HG03520 (cell line): ENCODE results near the gene TM7SF3.
A peak's percentile ranks its signal among the peaks of the same experiment; 100 is the strongest.
"Not testable (repeated sequence)": the region's sequence is repeated elsewhere in the genome, so short reads cannot be mapped to it uniquely, and the experiment has no call there.

Experiments
- ATAC-seq: cut with Tn5 transposase; IDR thresholded peaks from one replicate; pipeline ENCODE4 v1.9.1; 2021; ENCODE audit warnings: mild to moderate bottlenecking, moderate library complexity; ENCODE audit not compliant: unreplicated experiment

TM7SF3 gene

GRCh38 chr12:26979733-26980132, 34.5 kb downstream of the TM7SF3 start:
- no peak for ATAC-seq

- no peak for ATAC-seq
These were observed 35.4 kb downstream of the TM7SF3 start for GRCh38 chr12:26978801-26979200.

- no peak for ATAC-seq
These were observed 37.5 kb downstream of the TM7SF3 start for GRCh38 chr12:26976687-26977086.

GRCh38 chr12:26971963-26972362, 42.2 kb downstream of the TM7SF3 start:
- ATAC-seq = peak; percentile 95

- ATAC-seq = no peak
These were observed 44.0 kb downstream of the TM7SF3 start for GRCh38 chr12:26970136-26970535.

GRCh38 chr12:26966842-26967241, 47.3 kb downstream of the TM7SF3 start:
- ATAC-seq = no peak

- ATAC-seq = no peak
These were observed 50.8 kb downstream of the TM7SF3 start for GRCh38 chr12:26963413-26963812.

- ATAC-seq = no peak
These were observed 52.4 kb downstream of the TM7SF3 start for GRCh38 chr12:26961803-26962202.

GRCh38 chr12:26961391-26961790, 52.8 kb downstream of the TM7SF3 start:
- ATAC-seq = not testable (repeated sequence)

- no peak for ATAC-seq
These were observed 60.2 kb downstream of the TM7SF3 start for GRCh38 chr12:26954027-26954426.

GRCh38 chr12:26953447-26953846, 60.7 kb downstream of the TM7SF3 start:
- ATAC-seq = no peak

- no peak for ATAC-seq
These were observed 65.9 kb downstream of the TM7SF3 start for GRCh38 chr12:26948309-26948708.

- ATAC-seq = no peak
These were observed 73.0 kb downstream of the TM7SF3 start for GRCh38 chr12:26941215-26941594.

- ATAC-seq = no peak
These were observed 73.5 kb downstream of the TM7SF3 start for GRCh38 chr12:26940516-26941214.

GRCh38 chr12:26939953-26940352, 74.2 kb downstream of the TM7SF3 start:
- ATAC-seq = no peak

GRCh38 chr12:26939192-26939832, 74.9 kb downstream of the TM7SF3 start:
- no peak for ATAC-seq

- ATAC-seq = no peak
These were observed 75.5 kb downstream of the TM7SF3 start for GRCh38 chr12:26938701-26939062.

- peak; percentile 86 for ATAC-seq
These were observed 76.1 kb downstream of the TM7SF3 start, which contains the start of the genes FGFR1OP2 and INTS13 for GRCh38 chr12:26937863-26938700. Gene FGFR1OP2 (plus strand): TSS chr12:26938470. CDS start chr12:26954159, 15,689 bp downstream. Gene INTS13 (minus strand): TSS chr12:26937981. CDS start chr12:26936803, 1,178 bp downstream.

- ATAC-seq = no peak
These were observed 76.7 kb downstream of the TM7SF3 start for GRCh38 chr12:26937443-26937862.

GRCh38 chr12:26936559-26937442, 77.4 kb downstream of the TM7SF3 start:
- ATAC-seq = no peak
